Measurements from ENCODE around the gene PRRT1B. TPM values are rescaled to one million over a fixed set of nuclear protein-coding genes. Genes with fewer than 3 reads are reported as not detected.

PRRT1B gene
- not detected in 2 replicates for total RNA-seq

DNA sequence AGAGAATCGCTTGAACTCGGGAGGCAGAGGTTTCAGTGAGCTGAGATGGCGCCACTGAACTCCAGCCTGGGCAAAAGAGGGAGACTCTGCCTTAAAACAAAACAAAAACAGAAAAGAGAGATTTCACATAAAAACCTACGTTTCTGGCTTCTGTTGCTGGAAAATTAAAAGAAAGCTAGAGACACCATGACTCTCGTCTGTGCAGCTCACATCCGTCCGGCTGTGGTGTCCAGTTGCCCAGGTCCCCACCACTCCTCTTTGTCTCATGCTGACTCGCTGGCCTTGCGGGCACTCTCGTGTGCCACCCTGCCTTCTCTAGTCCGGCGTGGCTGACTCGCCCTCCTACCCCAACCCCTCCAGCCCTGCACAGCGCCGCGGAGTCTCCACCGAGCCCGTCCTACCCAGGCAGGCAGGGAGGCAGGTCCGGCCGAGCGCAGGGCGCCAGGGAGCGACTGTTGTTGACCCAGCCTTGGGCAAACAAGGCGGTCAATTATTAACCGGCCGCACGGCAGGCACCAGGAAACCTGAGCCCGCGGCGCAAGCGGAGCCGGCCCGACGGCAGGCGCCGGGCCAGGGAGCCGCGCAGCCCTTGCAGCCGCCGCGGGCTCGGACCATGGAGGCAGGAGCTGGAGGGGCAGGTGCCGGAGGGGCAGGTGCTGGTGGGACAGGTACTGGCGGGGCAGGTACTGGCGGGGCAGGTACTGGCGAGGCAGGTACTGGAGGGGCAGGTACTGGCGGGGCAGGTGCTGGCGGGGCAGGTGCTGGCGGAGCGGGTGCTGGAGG, at the start of gene PRRT1B:
Gene PRRT1B (plus strand): TSS at position 521 of the 783 bp plus-strand sequence. CDS start 93 bp downstream, at position 614.
- Mint-ChIP-seq H3K4me1 (ENCODE audit: low read depth) (peaks cover 7% of the 10 kb centered on the region), H3K4me3 (ENCODE audit: low read depth) (no peak within 1 kb of the TSS), H3K27me3 (ENCODE audit: low read depth) (peaks cover 54% of the 10 kb centered on the region), H3K9me3 (peaks cover 19% of the 10 kb centered on the region), H3K27ac (no peak within 1 kb of the TSS), H3K36me3 (ENCODE audit: low read depth) (peaks cover 7% of the 10 kb centered on the region)
- intact Hi-C loops (cut with micrococcal nuclease): no loop called here
- no peak for DNase-seq (ENCODE audit: low spot score)

DNA sequence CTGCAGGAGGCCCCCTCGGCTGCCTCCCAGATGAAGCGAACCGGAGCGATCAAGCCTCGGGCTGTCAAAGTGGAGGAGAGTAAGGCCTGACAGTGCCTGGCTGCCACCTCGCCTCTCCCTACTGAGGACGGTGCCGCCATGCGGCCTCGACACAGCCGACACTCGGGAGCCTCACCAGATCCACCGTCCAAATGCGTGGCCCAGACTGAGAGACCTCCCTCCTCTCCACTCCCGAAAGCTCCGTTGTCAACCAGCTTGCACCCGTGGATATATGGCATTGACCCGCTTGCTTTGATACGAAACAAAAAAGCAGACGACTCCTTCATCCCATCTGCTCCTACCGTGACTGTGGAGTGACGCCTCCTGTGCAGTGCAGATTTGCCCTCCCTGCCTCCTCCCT, 49.5 kb upstream of the PRRT1B start:
- H3K4me3 Mint-ChIP-seq (ENCODE audit: low read depth): no peak overlapping the region
- H3K36me3 Mint-ChIP-seq (ENCODE audit: low read depth): peaks cover 75% of the 10 kb centered on the region
- no peak overlapping the region for H3K27ac Mint-ChIP-seq
- no peaks in the 10 kb centered on the region for H3K9me3 Mint-ChIP-seq
- no peak for DNase-seq (ENCODE audit: low spot score)
- no peaks in the 10 kb centered on the region for H3K27me3 Mint-ChIP-seq (ENCODE audit: low read depth)
- peaks cover 14% of the 10 kb centered on the region for H3K4me1 Mint-ChIP-seq (ENCODE audit: low read depth)
- intact Hi-C loops (cut with micrococcal nuclease): no loop called here

DNA sequence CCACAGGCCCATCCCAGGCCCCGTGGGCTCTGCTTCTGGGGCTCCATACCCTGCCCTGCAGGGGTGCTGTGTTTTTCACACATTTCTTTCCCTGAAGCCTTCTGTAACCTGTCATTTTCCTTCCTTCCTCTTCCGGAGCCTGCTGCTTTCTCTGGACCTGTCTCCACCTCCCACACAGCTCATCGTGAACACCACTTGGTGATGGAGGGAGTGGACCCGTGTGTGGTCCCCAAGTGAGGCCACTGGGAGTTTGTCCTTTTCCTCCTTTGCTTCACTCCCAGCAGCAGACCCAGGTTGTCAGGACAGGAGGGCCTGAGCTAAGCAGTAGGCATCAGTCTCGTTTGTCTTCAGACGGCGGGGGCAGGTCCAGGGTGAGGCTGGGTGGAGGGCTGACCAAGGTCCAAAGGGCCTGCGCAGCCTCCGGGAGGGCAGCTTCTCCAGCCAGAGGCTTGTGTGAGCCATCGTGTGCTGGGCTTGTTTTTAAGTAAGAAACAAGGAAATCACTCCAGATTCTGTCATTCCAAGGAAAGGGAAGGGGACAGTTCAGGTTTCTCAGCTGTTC, 48.4 kb upstream of the PRRT1B start:
- no peak overlapping the region for H3K27ac Mint-ChIP-seq
- H3K4me3 Mint-ChIP-seq (ENCODE audit: low read depth): no peak overlapping the region
- H3K4me1 Mint-ChIP-seq (ENCODE audit: low read depth): peaks cover 25% of the 10 kb centered on the region
- intact Hi-C loops (cut with micrococcal nuclease): no loop called here
- peaks cover 72% of the 10 kb centered on the region for H3K36me3 Mint-ChIP-seq (ENCODE audit: low read depth)
- no peaks in the 10 kb centered on the region for H3K9me3 Mint-ChIP-seq
- no peaks in the 10 kb centered on the region for H3K27me3 Mint-ChIP-seq (ENCODE audit: low read depth)
- DNase-seq (ENCODE audit: low spot score): no peak

DNA sequence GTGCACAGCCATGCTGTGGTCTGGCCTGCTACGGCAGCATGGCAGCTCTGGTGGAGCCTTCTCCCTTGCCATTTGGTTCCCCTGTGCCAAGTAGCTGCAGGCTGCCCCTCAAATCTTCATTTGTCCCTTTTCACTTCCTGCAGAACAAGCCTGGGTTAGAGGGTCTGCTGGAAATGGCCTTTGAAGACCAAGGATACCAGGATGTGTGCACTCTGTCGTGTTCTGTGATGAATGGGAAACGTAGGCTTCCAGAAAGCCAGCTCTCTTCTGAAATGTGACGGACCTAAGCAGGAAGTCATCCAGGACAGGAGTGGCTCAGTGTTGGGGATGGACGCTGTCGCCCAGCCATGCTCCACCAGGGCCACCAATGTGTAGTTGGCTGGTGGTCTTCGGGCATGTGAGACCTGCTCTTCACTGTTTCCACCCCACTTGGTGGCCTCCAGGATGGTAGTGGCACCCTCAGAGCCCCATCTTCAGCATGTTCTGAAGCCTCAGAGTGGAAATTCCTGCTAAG, 46.0 kb upstream of the PRRT1B start:
- DNase-seq (ENCODE audit: low spot score): no peak
- Mint-ChIP-seq H3K27me3 (ENCODE audit: low read depth) (no peaks in the 10 kb centered on the region), H3K4me3 (ENCODE audit: low read depth) (no peak overlapping the region), H3K27ac (peak overlapping the region; percentile 94), H3K36me3 (ENCODE audit: low read depth) (peaks cover 55% of the 10 kb centered on the region), H3K4me1 (ENCODE audit: low read depth) (peaks cover 32% of the 10 kb centered on the region), H3K9me3 (no peaks in the 10 kb centered on the region)
- intact Hi-C loops (cut with micrococcal nuclease): no loop called here

DNA sequence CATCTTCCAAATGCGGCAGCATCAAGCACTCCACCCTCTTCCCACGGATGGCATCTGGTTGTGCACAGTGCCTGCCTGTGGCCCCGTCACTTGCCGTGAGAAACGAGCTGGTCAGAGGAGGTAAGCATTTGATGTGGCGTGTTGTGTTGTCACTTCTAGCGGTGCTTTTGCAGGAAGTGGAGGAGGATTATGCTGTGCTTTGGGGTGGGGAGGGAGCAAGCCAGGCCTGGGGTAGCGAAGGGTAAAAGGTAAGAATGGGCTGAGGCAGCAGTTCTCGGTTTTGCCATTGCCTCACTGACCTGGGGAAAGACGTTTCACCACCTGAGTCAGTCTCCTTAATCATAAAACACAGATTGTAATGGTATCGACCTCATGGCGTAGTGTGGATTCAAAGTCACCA, 44.9 kb upstream of the PRRT1B start:
- Mint-ChIP-seq H3K27me3 (ENCODE audit: low read depth) (no peaks in the 10 kb centered on the region), H3K27ac (peak overlapping the region; percentile 94), H3K36me3 (ENCODE audit: low read depth) (peaks cover 50% of the 10 kb centered on the region), H3K9me3 (no peaks in the 10 kb centered on the region), H3K4me1 (ENCODE audit: low read depth) (peaks cover 35% of the 10 kb centered on the region), H3K4me3 (ENCODE audit: low read depth) (peak overlapping the region; percentile 20)
- intact Hi-C loops (cut with micrococcal nuclease): loop anchor here (2.0 to 10.0 kb wide), 5 partner anchors 77 to 247 kb away; partner anchors contain the start of gene FAM78A
- peak; percentile 63 for DNase-seq (ENCODE audit: low spot score)

DNA sequence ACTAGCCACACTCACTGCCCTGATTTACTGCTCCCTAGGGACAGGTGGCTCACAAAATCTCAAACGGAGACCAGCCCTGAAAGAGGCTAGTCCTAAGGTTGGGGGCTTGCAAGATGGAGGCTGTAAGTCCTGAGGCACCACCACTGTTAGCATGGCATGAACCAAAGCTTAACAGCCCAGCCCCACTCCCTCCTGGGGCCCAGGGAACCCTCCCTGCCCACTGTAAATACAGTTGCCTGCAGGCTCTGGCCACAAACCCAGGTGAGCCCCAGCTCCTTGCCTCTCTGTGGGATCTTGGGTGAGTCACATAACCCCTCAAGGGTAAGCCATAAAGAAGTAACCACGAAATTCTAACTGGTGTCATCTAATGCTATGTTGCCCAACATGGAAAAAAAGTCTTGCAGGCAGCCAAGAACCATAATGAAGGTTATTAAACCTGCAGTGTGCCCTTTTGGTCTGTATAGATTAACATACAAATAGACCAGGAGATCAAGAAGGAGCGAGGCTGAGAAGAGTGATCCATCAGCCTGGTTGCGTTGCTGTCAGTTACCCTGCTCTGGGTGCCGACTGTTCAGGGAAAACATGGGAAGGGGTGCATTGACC, 44.3 kb upstream of the PRRT1B start:
- Mint-ChIP-seq H3K4me1 (ENCODE audit: low read depth) (peaks cover 35% of the 10 kb centered on the region), H3K27me3 (ENCODE audit: low read depth) (no peaks in the 10 kb centered on the region), H3K27ac (peak overlapping the region; percentile 94), H3K9me3 (no peaks in the 10 kb centered on the region), H3K36me3 (ENCODE audit: low read depth) (peaks cover 49% of the 10 kb centered on the region), H3K4me3 (ENCODE audit: low read depth) (peak overlapping the region; percentile 71)
- DNase-seq (ENCODE audit: low spot score): peak; percentile 40
- intact Hi-C loops (cut with micrococcal nuclease): loop anchor here (2.0 to 10.0 kb wide), 5 partner anchors 76 to 246 kb away; partner anchors contain the start of gene FAM78A

DNA sequence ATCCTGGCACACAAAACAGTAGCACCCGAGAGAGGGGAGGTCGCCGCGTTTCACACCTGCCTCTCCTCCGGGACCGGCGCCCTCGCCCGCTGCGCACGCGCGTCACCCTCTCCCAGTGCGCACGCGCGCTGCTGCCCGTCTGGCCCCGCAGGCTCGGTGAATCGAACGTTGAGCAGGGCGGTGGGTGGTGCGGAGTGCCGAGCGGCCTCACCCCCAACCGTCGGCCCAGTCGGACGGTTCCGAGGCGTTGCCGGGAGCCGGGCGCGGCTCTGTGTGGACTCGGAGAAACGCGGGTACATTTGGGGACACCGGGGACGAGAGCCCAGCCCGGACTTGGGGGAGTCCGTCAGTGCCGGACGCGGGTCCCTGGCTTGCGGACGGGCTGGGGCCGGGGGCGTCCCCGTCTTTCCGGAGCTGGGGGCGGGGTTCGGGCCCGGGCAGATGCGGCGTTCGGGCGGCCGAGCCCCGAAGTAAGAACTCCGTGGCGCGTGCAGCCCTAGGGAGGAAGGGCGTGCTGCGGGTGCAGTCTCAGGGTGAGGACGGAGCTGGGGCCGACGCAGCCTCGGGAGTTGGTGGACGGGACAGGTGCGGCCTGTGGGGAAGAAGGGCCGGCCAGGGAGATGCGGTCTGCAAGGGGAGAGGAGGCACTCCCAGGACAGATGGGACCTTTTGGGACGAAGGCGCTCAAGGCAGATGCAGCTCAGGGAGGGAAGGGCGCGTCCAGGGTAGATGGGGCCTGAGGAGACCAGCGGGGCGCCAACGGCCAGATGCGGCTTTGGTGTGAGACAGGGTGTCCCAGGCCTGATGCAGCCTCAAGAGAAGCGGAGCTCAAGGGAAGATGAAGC, 42.3 kb upstream of the PRRT1B start, which contains the start of gene POMT1:
Gene POMT1 (plus strand): TSS at position 138 of the 845 bp plus-strand sequence. CDS start 1,301 bp downstream, outside the sequence.
- Mint-ChIP-seq H3K36me3 (ENCODE audit: low read depth) (peaks cover 48% of the 10 kb centered on the region), H3K9me3 (no peaks in the 10 kb centered on the region), H3K27me3 (ENCODE audit: low read depth) (no peaks in the 10 kb centered on the region), H3K27ac (peak within 1 kb of the TSS; percentile 91), H3K4me1 (ENCODE audit: low read depth) (peaks cover 35% of the 10 kb centered on the region), H3K4me3 (ENCODE audit: low read depth) (peak within 1 kb of the TSS; percentile 97)
- intact Hi-C loops (cut with micrococcal nuclease): loop anchor here (2.0 to 10.0 kb wide), 5 partner anchors 28 to 244 kb away; partner anchors contain the start of genes FAM78A and UCK1
- DNase-seq (ENCODE audit: low spot score): peak; percentile 87

DNA sequence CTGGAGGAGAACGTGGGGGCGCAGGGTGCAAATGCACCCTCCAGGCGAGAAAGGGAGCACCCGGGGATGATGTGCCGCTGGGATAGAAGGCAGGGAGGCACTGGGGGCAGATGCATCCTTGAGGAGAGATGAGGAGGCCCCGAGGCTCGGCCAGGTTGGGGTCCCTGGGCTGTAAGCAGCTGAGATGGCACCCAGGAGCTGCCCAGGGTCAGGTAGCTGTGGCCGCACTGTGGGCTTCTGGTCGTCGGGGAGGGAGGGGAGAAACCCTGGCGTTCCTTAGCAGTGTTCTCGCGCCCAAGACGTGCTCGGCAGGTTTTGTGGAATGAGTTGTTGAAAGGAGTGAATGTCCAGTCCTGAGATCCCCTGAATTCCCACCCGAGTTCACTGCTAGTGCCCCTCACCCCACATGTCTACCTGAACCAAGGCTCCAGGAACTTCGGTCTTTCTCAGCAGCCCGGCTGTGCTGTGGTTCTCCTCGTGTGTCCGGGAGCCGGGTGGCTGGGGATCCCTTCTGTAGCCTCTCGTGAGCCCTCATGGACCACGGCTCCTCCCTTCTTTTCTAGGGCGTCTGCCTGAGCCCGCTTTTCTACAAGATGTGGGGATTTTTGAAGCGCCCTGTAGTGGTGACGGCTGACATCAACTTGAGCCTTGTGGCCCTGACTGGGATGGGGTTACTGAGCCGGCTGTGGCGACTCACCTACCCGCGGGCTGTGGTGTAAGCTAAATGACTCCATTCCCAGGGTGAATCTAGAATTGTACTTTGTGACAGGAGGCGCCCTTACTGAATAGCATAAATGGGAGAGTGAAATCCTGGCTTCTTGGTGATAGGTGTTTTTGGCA, 41.5 kb upstream of the PRRT1B start:
- Mint-ChIP-seq H3K4me1 (ENCODE audit: low read depth) (peaks cover 35% of the 10 kb centered on the region), H3K27ac (peak overlapping the region; percentile 91), H3K9me3 (no peaks in the 10 kb centered on the region), H3K4me3 (ENCODE audit: low read depth) (peak overlapping the region; percentile 97), H3K36me3 (ENCODE audit: low read depth) (peaks cover 43% of the 10 kb centered on the region), H3K27me3 (ENCODE audit: low read depth) (no peaks in the 10 kb centered on the region)
- intact Hi-C loops (cut with micrococcal nuclease): loop anchor here (2.0 to 10.0 kb wide), 5 partner anchors 27 to 243 kb away; partner anchors contain the start of genes FAM78A and UCK1
- peak; percentile 67 for DNase-seq (ENCODE audit: low spot score)

DNA sequence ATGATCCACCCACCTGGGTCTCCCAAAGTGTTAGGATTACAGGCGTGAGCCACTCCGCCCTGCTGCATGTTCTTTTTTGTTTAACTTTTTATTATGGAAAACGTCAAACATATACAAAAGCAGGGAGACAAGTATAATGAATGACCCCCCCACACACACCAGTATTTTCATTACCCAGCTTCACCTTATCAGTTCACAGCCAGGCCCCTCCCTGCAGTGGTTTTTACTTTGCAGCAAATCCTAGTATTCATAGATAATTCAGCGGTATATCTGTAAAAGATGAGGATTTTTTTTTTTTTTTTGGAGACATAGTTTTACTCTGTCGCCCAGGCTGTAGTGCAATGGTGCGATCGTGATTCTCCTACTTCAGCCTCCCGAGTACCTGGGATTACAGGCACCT, 40.3 kb upstream of the PRRT1B start:
- peaks cover 29% of the 10 kb centered on the region for H3K4me1 Mint-ChIP-seq (ENCODE audit: low read depth)
- no peak overlapping the region for H3K27ac Mint-ChIP-seq
- no peaks in the 10 kb centered on the region for H3K9me3 Mint-ChIP-seq
- no peak overlapping the region for H3K4me3 Mint-ChIP-seq (ENCODE audit: low read depth)
- no peaks in the 10 kb centered on the region for H3K27me3 Mint-ChIP-seq (ENCODE audit: low read depth)
- DNase-seq (ENCODE audit: low spot score): no peak
- intact Hi-C loops (cut with micrococcal nuclease): loop anchor here (10.0 kb wide), 1 partner anchor 160 kb away; no protein-coding TSS in a partner anchor
- peaks cover 41% of the 10 kb centered on the region for H3K36me3 Mint-ChIP-seq (ENCODE audit: low read depth)

DNA sequence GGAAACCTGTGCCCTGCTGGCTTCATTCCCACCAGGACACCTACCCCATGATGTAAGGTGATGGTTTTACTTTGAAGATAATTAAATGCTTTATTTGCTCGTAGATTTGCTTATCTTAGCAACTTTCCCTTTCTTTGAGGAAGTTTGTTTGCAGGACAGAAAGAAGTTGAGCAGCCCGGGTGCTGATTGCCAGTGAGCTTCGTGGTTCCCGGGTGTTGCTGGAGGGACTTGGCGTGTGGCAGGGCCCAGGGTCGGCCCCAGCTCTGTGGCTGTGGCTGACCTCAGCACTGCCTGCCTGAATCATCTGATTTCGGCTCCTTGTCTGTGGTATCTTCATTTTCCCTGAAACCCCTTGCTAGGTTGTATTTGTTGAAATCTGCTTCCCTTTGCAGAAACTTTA, 33.9 kb upstream of the PRRT1B start:
- H3K27me3 Mint-ChIP-seq (ENCODE audit: low read depth): no peaks in the 10 kb centered on the region
- intact Hi-C loops (cut with micrococcal nuclease): no loop called here
- H3K9me3 Mint-ChIP-seq: no peaks in the 10 kb centered on the region
- peaks cover 58% of the 10 kb centered on the region for H3K36me3 Mint-ChIP-seq (ENCODE audit: low read depth)
- H3K4me3 Mint-ChIP-seq (ENCODE audit: low read depth): no peak overlapping the region
- H3K27ac Mint-ChIP-seq: no peak overlapping the region
- H3K4me1 Mint-ChIP-seq (ENCODE audit: low read depth): no peaks in the 10 kb centered on the region
- no peak for DNase-seq (ENCODE audit: low spot score)

DNA sequence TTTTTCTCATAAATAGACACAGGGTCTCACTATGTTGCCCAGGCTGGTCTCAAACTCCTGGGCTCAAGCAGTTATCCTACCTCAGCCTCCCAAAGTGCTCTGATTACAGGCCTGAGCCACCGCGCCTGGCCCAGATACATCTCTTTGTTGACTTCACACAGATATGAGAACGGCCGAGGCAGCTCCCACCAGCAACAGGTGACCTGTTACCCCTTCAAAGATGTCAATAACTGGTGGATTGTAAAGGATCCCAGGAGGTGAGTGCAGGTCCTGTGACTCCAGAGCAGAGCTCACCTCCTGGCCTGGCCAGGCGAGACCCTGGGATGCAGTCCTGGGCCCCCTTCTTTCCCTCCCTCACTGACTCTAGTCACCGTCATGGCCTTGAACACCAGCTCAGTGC, 33.4 kb upstream of the PRRT1B start:
- H3K27me3 Mint-ChIP-seq (ENCODE audit: low read depth): no peaks in the 10 kb centered on the region
- H3K27ac Mint-ChIP-seq: no peak overlapping the region
- DNase-seq (ENCODE audit: low spot score): no peak
- H3K4me1 Mint-ChIP-seq (ENCODE audit: low read depth): no peaks in the 10 kb centered on the region
- H3K9me3 Mint-ChIP-seq: no peaks in the 10 kb centered on the region
- intact Hi-C loops (cut with micrococcal nuclease): no loop called here
- H3K4me3 Mint-ChIP-seq (ENCODE audit: low read depth): no peak overlapping the region
- H3K36me3 Mint-ChIP-seq (ENCODE audit: low read depth): peaks cover 56% of the 10 kb centered on the region
